Heart right ventricle (tissue), 16 donors: ENCODE results near the gene KCTD19. TPM values are rescaled to one million over a fixed set of nuclear protein-coding genes. Genes with fewer than 3 reads are reported as not detected.

Source experiments
- ATAC-seq, 8 donors: fragments of 200-7000 bp; cut with Tn5 transposase; one replicate each; pipeline ENCODE4 v1.9.1; 2020; ENCODE audit warnings: mild to moderate bottlenecking in 8 of 8, moderate library complexity in 8 of 8, moderate number of reproducible peaks in 1 of 8
- DNase-seq, 2 donors: peaks; one replicate each; pipeline ENCODE4 v3.0.0-alpha.2; 2020
- H3K27ac ChIP-seq, 10 donors: fragments of 200-600 bp; sonication (generic) in 2 of 10; one replicate each; pipeline versions ENCODE4 v1.5.0 to v1.8.0; 2020 to 2022; ENCODE audit warnings: mild to moderate bottlenecking in 3 of 10
- H3K27me3 ChIP-seq, 7 donors: fragments of 200-600 bp; one replicate each; pipeline ENCODE4 v1.8.0; 2021 to 2022; ENCODE audit warnings: mild to moderate bottlenecking in 2 of 7
- H3K36me3 ChIP-seq, 9 donors: fragments of 200-600 bp; sonication (generic) in 1 of 9; one replicate each; pipeline versions ENCODE4 v1.5.0 to v1.8.0; 2020 to 2022; ENCODE audit warnings: mild to moderate bottlenecking in 2 of 9
- H3K4me1 ChIP-seq, 9 donors: fragments of 200-600 bp; sonication (generic) in 1 of 9; one replicate each; pipeline versions ENCODE4 v1.5.0 to v1.8.0; 2020 to 2022; ENCODE audit warnings: mild to moderate bottlenecking in 4 of 9
- H3K4me3 ChIP-seq, 10 donors: fragments of 200-600 bp; sonication (generic) in 2 of 10; one replicate each; pipeline versions ENCODE4 v1.5.0 to v1.8.0; 2020 to 2022; ENCODE audit warnings: mild to moderate bottlenecking in 7 of 10, moderate library complexity in 2 of 10
- H3K9me3 ChIP-seq, 11 donors: fragments of 200-600 bp in 10 of 11; sonication (generic) in 2 of 11; one replicate each; pipeline versions ENCODE4 v1.5.0 to v1.8.0; 2013 to 2022; ENCODE audit warnings: mild to moderate bottlenecking in 2 of 11, control low read depth in 1 of 11, moderate library complexity in 1 of 11
- CTCF ChIP-seq, 9 donors: fragments of 200-600 bp; sonication (generic) in 2 of 9; IDR thresholded peaks; one replicate each; pipeline versions ENCODE4 v1.5.0 to v1.8.0; 2021 to 2022; ENCODE audit warnings: antibody characterized with exemption in 9 of 9, mild to moderate bottlenecking in 5 of 9, moderate library complexity in 1 of 9
- WGBS, 2 donors: extraction: QIAGEN DNeasy Blood & Tissue Kit; methylation state at CpG; one replicate each; pipeline ENCODE4 v1.1.7; 2013; ENCODE audit warnings: inconsistent platforms in 1 of 2; 5-methylcytosine and 5-hydroxymethylcytosine counted together
- intact Hi-C, 10 donors: fragments of 100-400 bp; cut with DNase I; formaldehyde crosslinking; loops; one replicate each; pipeline versions ENCODE4 v1.11.1 to v1.14.2; 2022
- polyA plus RNA-seq, 2 donors: library from polyadenylated mRNA; stranded (reverse); fragments of 200-250 nt; gene quantifications; one replicate each; pipeline ENCODE4 v1.2.3, GENCODE V29; 2013
- total RNA-seq, 10 donors: library from RNA; stranded (reverse); fragmentation: NEBNext Ultra II Directional in 3 of 10; extraction: Animal tissue kit (Norgen Biotek cat#: 25700) in 3 of 10; gene quantifications; one replicate each; pipeline versions ENCODE4 v1.2.1 to v1.2.4, GENCODE V29; 2021 to 2023
- donor health status: Arrhythmogenic right ventricular cardiomyopathy.
- donor health status: ischemic (EF 13 %, LVEDD 7.1; RV severe dilation, severe dysfunction).
- donor health status: healthy with polysubstance abuse.
- donor health status: DM: no; HTN: yes; CAD: no.
- donor health status: DM: no; HTN: no; CAD: no.
- donor health status: ischemic (EF 25% LVEDD 6.9; RV normal size, moderate dysfunction).
- donor health status: ischemic (EF 25% LVEDD 5.7; RV mildly dilated, moderate dysfunction).
- donor health status: healthy.
- donor health status: DM: yes; HTN: yes; CAD: no.
- donor health status: Ischemic cardiomyopathy.
- donor health status: ischemic (EF 35%, LVEDD 5.7; RV mildly dilated, moderate dysfunction).
- donor health status: nonischemic (EF 11% LVEDD 7.7; RV severe dilation, severe dysfunction).
- donor health status: DM: yes; HTN: yes; CAD: no.
- donor health status: PGD.
- donor health status: ischemic (EF 29% LVEDD 5.4; RV normal size, mild dysfunction).
- donor health status: nonischemic (EF 23%, LVEDD 6.1; RV moderate dilation, normal function).

KCTD19 gene
- total and polyA plus RNA-seq, 12 donors = 0.01 to 0.22 TPM; not detected in 10

- Histone ChIP-seq H3K4me1 (peaks cover 0 to 28% (median 8%) of the 10 kb centered on the region in 9 donors), H3K4me3 (no peak overlapping the region), H3K27ac (no peak overlapping the region), H3K36me3 (no peaks in the 10 kb centered on the region), H3K27me3 (no peaks in the 10 kb centered on the region), H3K9me3 (no peaks in the 10 kb centered on the region)
- ATAC-seq (no peak), DNase-seq (no peak)
- WGBS, 2 donors = 93 to 94% methylated on average over 14 of the region's 14 CpGs
- intact Hi-C loops = loop anchor here in 1 of 10 donors (10.0 kb wide), 1 partner anchor 113 kb away; the partner anchor contains the start of gene TPPP3
- no peak for TF ChIP-seq CTCF (IDR thresholded peaks at IDR 0.05)
Observed at GRCh38 chr16:67281536-67282446, 44.8 kb downstream of the KCTD19 start.

- Histone ChIP-seq H3K9me3 (no peaks in the 10 kb centered on the region), H3K27me3 (no peaks in the 10 kb centered on the region), H3K4me3 (no peak overlapping the region), H3K36me3 (peaks cover 0 to 6% (median 0%) of the 10 kb centered on the region in 9 donors), H3K27ac (no peak overlapping the region), H3K4me1 (peaks cover 0 to 29% (median 8%) of the 10 kb centered on the region in 9 donors)
- ATAC-seq = no peak
- intact Hi-C loops = loop anchor here in 1 of 10 donors (10.0 kb wide), 1 partner anchor 114 kb away; the partner anchor contains the start of gene TPPP3
- TF ChIP-seq CTCF (IDR thresholded peaks at IDR 0.05) = no peak
- WGBS, 2 donors = 94 to 95% methylated on average over 15 of the region's 15 CpGs
- no peak for DNase-seq
Observed at GRCh38 chr16:67280090-67281015, 46.2 kb downstream of the KCTD19 start.

- Histone ChIP-seq H3K4me1 (peaks cover 0 to 29% (median 8%) of the 10 kb centered on the region in 9 donors), H3K4me3 (peak within 1 kb of the TSS; percentile 28 to 62 (median 54)), H3K9me3 (no peaks in the 10 kb centered on the region), H3K27ac (peak within 1 kb of the TSS in 7 of 10 donors; percentile 16 to 72 (median 37)), H3K36me3 (peaks cover 0 to 8% (median 0%) of the 10 kb centered on the region in 9 donors), H3K27me3 (no peaks in the 10 kb centered on the region)
- intact Hi-C loops = loop anchor here in 5 of 10 donors (5.0 to 10.0 kb wide), 5 partner anchors 75 to 135 kb away; partner anchors contain the start of genes TPPP3 (in 3 of the 5) and ZDHHC1 (in 1 of the 5)
- DNase-seq (peak; percentile 53 to 78), ATAC-seq (peak; percentile 70 to 91 (median 82))
- WGBS, 2 donors = 24 to 27% methylated on average over 69 to 83 of the region's 83 CpGs
- peak; percentile 47 to 77 (median 65) for TF ChIP-seq CTCF (IDR thresholded peaks at IDR 0.05)
Observed at GRCh38 chr16:67279296-67280089, 47.0 kb downstream of the KCTD19 start, which contains the start of gene PLEKHG4. TSS of gene PLEKHG4 (plus strand) at chr16:67279532. CDS start at chr16:67280045, 513 bp downstream.
